ENCODE results near the gene CCT5.
A peak's percentile ranks its signal among the peaks of the same experiment; 100 is the strongest.
"Not testable (repeated sequence)": the region's sequence is repeated elsewhere in the genome, so short reads cannot be mapped to it uniquely, and the experiment has no call there.

CCT5 gene

GRCh38 chr5:10277773-10278630 is 27.9 kb downstream of the CCT5 start:
- no peak for DNase-seq

GRCh38 chr5:10278658-10279279 is 28.7 kb downstream of the CCT5 start:
- DNase-seq, result no peak

DNA sequence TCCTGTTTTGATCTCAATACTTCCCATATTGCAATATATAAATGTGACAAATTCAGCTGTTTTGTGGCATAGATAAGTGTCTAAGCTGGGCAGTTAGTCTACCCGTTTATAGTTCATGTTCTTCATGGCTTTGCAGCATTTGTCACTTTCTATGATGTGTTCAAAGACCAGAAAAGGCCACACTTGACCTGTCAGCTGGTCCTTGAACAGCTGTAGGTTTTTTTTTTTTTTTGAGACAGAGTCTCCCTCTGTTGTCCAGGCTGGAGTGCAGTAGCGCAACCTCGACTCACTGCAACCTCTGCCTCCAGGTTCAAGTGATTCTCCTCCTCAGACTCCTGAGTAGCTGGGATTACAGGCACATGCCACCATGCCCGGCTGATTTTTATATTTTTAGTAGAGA is 29.2 kb downstream of the CCT5 start:
- no peak for DNase-seq

- no peak for DNase-seq
Measured at GRCh38 chr5:10279925-10280720, 30.0 kb downstream of the CCT5 start.

DNA sequence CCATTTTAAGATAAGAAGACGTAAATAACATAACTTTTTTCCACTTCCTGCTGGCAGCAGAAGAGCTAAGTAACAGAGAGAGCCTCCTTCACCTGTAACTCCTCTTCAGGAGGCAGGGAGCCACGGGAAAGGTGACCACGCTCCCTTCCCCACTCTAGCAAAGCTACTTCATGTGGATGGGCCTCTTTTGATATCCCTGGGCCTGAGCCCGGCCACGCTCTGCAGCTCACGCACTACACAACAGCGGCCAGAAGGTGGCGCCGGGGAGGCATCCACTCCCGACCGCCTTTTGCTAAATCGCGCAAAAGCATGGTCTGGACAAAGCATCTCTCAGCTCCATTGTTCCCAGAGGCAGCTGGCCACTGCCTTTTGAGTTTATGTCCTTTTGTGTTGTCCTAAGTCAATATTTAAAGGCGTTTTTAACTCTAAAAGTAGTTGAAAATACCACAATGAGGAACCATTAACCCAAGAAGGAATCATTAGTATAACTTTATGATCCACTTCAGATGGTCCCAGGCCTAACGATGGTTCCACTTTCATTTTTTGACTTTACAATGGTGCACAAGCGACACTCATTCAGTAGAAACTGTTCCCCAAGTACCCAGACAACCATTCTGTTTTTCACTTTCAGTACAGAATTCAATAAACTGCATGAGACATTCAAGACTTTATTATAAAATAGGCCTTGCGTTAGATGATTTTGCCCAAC is 34.0 kb downstream of the CCT5 start:
- DNase-seq, result no peak

- not testable (repeated sequence) for DNase-seq
Measured at GRCh38 chr5:10285362-10285761, 35.3 kb downstream of the CCT5 start.

GRCh38 chr5:10286162-10286861 is 36.2 kb downstream of the CCT5 start:
- no peak for DNase-seq

DNA sequence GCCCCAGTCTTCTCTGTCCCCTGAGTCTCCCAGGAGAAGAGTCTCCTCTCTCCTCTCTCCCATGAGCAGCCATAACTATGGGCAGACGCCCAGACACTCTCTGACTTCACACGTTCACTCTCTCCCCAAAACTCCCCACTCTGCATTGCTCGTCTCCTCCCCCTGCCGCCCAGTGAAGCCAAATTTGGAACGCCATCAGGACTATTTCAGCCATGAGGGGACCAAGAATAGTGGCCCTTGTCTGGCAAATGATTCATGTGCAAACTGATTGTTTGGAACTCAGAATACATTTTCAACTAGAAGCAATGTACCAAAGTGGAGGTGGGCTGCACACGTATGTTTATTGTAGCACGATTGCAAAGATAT is 36.8 kb downstream of the CCT5 start:
- DNase-seq, result no peak

DNA sequence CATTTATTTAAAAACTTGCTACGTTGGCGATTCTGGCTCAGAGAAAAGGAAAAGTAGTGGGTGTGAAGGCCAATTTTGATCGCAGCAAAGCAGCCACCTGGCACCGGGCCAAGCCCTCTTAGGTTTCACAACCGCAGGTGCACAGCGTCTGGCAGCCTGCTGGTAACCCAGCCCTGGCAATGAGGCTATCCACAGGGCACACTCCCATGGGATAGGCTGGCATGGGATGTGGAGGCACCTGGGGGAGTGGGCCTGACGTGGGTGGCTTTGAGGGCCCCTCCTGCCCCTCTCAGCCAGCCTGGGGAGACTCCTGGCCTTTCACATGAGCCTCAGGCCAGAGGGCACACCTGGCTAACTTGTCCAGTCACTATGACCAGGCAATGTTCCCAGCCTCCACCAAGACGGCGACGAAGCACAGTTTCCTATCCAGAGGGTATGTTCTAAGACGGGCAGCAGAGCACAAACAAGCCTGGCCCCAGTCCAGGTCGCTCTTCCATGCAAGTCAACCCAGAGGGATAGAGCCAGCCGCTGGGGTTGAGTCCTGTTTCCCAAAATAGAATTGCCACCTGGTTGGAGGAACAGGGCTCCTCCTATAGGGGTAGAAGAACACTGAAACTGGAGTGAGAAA is 38.6 kb downstream of the CCT5 start:
- peak; percentile 100 for DNase-seq

- DNase-seq, result peak; percentile 13
Measured at GRCh38 chr5:10289353-10289752, 39.3 kb downstream of the CCT5 start.

GRCh38 chr5:10289991-10290390 is 39.9 kb downstream of the CCT5 start:
- DNase-seq, result no peak

DNA sequence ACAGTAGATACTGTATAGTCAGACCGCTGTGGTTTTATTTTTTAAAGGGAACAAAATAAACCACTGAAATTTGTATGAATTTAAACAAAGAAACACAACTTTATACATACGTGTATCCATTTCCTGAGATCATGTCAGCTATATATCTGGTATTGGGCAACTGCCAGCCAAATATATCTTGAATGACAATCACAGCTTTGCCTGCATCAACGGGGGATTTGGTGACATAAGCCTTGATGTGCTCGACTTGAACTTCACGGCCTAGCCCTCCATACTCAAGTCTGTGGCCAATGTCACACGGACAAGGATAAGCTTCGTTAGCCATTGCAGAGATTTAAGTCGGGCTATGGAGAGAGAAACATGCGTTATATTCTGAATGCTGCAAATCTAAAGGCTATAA is 40.4 kb downstream of the CCT5 start:
- no peak for DNase-seq

- DNase-seq, result no peak
Measured at GRCh38 chr5:10291692-10292339, 41.7 kb downstream of the CCT5 start.

- DNase-seq, result no peak
Measured at GRCh38 chr5:10293907-10294662, 44.0 kb downstream of the CCT5 start.

- no peak for DNase-seq
Measured at GRCh38 chr5:10295619-10296326, 45.7 kb downstream of the CCT5 start.

- DNase-seq, result no peak
Measured at GRCh38 chr5:10297646-10298204, 47.6 kb downstream of the CCT5 start.

DNA sequence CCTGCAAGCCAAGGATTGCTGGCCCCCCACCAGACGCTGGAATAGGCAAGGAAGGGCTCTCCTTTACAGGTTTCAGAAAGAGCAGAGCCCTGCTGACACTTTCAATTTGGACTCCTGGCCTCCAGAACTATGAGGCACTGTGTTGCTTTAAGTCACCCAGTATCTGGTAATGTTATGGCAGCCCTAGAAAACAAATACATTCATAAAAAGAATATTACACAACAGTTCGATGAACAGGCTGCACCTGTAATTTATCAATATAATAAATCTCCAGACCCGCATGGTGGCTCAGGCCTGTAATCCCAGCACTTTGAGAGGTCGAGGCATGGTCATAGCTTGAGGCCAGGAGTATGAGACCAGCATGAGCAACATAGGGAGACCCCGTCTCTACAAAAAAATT is 50.2 kb downstream of the CCT5 start:
- DNase-seq, result no peak

DNA sequence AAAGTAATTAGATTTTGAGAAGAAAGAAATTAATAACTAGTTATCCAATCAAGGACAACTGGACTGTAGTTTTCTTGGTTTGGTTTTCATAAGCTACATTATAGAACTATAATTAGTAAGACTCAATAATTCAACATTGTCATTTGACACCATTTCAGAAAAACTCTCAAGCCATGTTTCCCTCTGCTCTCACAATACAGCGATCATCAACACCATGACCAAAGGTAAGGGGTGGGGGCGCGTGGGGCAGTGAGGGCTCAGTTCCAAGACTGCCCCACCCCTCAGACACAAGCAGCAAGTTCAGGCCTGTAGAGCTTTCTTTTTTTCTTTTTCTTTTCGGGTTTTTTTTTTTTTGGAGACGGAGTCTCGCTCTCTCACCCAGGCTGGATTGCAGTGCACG is 51.2 kb downstream of the CCT5 start:
- peak; percentile 42 for DNase-seq

DNA sequence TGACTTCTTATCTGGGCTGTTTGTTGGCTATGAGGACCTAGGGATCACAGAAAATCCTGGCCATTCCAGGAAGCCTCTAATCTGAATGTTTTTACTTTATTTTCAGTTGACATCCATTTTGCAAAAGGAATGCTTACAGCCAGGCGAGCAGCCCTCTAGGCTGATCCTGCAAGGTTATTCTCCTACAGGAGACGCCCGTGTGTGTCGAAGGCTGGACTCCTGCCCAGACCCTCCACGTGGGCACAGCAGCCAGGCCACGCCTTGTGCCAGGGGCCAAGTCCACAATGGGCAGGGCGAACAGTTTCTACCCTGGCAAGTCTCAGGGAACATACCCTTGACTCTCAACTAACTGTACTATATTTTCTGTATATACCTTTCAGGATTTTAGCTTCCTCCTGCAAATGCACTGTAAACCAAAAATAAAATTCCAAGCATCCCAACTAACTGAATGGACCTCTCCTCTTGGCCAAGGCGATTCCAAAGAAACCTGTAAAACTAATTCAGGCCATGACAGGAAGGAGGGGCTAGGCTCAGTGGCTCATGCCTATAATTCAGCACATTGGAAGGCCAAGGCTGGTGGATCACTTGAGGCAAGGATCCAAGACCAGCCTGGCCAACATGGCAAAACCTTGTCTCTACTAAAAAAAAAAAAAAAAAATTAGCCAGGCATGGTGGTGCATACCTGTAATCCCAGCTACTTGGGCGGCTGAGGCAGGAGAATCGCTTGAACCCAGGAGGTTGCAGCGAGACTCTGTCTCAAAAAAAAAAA is 51.9 kb downstream of the CCT5 start:
- DNase-seq, result no peak
